ENCODE results near the gene SPAG16.

DNA sequence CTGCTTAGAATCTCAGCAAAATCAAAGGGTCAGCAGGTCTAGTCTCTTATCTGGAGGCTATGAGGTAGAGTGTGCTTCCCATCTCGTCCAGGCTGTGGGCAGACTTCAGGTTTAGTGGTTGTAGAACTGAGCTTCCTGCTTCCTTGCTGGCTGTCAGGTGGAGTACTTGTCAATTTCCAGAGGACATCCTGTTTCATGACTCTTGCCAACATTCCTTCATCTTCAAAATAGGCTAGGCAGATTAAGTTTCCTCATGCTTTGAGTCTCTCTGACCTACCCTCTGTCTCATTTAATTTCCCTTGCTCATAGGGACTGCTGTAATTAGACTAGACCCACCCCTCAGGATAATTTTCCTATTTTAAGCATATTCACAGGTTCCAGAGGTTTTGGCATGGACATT is 562.6 kb downstream of the SPAG16 start:
- TF ChIP-seq SIN3A (IDR thresholded peaks at IDR 0.05; ENCODE audit: borderline replicate concordance, insufficient read depth, low read length): no peak
- no peak for TF ChIP-seq REST (IDR thresholded peaks at IDR 0.05; ENCODE audit: insufficient read depth in 1 of 2, low read depth in 2 of 2, low read length in 2 of 2)
